Activated T-cell treated with anti-CD3 and anti-CD28 coated beads, Interleukin-2, amount 50 U/mL, for 4 hours (primary cell): ENCODE data around the gene ADAM11. TPM values are rescaled to one million over a fixed set of nuclear protein-coding genes. Genes with fewer than 3 reads are reported as not detected.

Source experiments
- ATAC-seq, 2 donors: fragments of 200-7000 bp; cut with Tn5 transposase; one replicate each; pipeline ENCODE4 v1.10.0; 2021
- DNase-seq: peaks from one replicate; pipeline ENCODE4 v3.0.0-alpha.2; 2020
- H3K27me3 Mint-ChIP-seq: one replicate; pipeline ENCODE4 v1.8.0; 2021; ENCODE audit warnings: low read depth, mixed read lengths
- H3K36me3 Mint-ChIP-seq: one replicate; pipeline ENCODE4 v1.8.0; 2022; ENCODE audit warnings: mixed read lengths; ENCODE audit not compliant: insufficient read depth
- H3K4me1 Mint-ChIP-seq: one replicate; pipeline ENCODE4 v1.8.0; 2021; ENCODE audit warnings: low read depth, mixed read lengths
- H3K4me3 Mint-ChIP-seq: one replicate; pipeline ENCODE4 v1.8.0; 2021; ENCODE audit warnings: mild to moderate bottlenecking, moderate library complexity, mixed read lengths
- H3K9me3 Mint-ChIP-seq: one replicate; pipeline ENCODE4 v1.8.0; 2021; ENCODE audit warnings: mixed read lengths
- total RNA-seq, 3 donors: library from RNA; stranded (reverse); gene quantifications; one replicate each; pipeline ENCODE4 v1.2.1, GENCODE V29; 2021

ADAM11 gene
- total RNA-seq, 3 donors from 2014 or later: 0.38 to 0.50 (median 0.41) TPM

- Mint-ChIP-seq H3K4me3 (peak overlapping the region; percentile 86), H3K27me3 (peaks cover 10% of the 10 kb centered on the region), H3K36me3 (no peaks in the 10 kb centered on the region)
These were observed 18.0 kb downstream of the ADAM11 start for GRCh38 chr17:44776628-44777393.

GRCh38 chr17:44777394-44778348 lies 18.9 kb downstream of the ADAM11 start:
- peaks cover 10% of the 10 kb centered on the region for H3K4me1 Mint-ChIP-seq
- H3K27me3 Mint-ChIP-seq: peaks cover 10% of the 10 kb centered on the region
- ATAC-seq (no peak), DNase-seq (no peak)
- H3K4me3 Mint-ChIP-seq: no peak overlapping the region
- no peaks in the 10 kb centered on the region for H3K36me3 Mint-ChIP-seq
- no peaks in the 10 kb centered on the region for H3K9me3 Mint-ChIP-seq

More at GRCh38 chr17:44776628-44777393, 18.0 kb downstream of the ADAM11 start:
- Mint-ChIP-seq H3K9me3 (no peaks in the 10 kb centered on the region), H3K4me1 (peaks cover 10% of the 10 kb centered on the region)
- DNase-seq (no peak), ATAC-seq (no peak)

GRCh38 chr17:44778656-44779210 lies 19.9 kb downstream of the ADAM11 start:
- H3K27me3 Mint-ChIP-seq: peaks cover 10% of the 10 kb centered on the region
- no peaks in the 10 kb centered on the region for H3K36me3 Mint-ChIP-seq
- H3K4me1 Mint-ChIP-seq: peaks cover 10% of the 10 kb centered on the region
- H3K4me3 Mint-ChIP-seq: peak overlapping the region; percentile 56
- H3K9me3 Mint-ChIP-seq: no peaks in the 10 kb centered on the region
- no peak for ATAC-seq
- no peak for DNase-seq

GRCh38 chr17:44779211-44780025 lies 20.6 kb downstream of the ADAM11 start:
- peak; percentile 82 for DNase-seq
- Mint-ChIP-seq H3K4me1 (peaks cover 10% of the 10 kb centered on the region), H3K4me3 (peak overlapping the region; percentile 56), H3K9me3 (no peaks in the 10 kb centered on the region), H3K27me3 (peaks cover 10% of the 10 kb centered on the region), H3K36me3 (no peaks in the 10 kb centered on the region)
- peak; percentile 24 to 35 for ATAC-seq

- no peaks in the 10 kb centered on the region for H3K36me3 Mint-ChIP-seq
- H3K9me3 Mint-ChIP-seq: no peaks in the 10 kb centered on the region
- peaks cover 10% of the 10 kb centered on the region for H3K27me3 Mint-ChIP-seq
- no peak overlapping the region for H3K4me3 Mint-ChIP-seq
- peaks cover 7% of the 10 kb centered on the region for H3K4me1 Mint-ChIP-seq
- DNase-seq (no peak), ATAC-seq (no peak)
These were observed 21.4 kb downstream of the ADAM11 start for GRCh38 chr17:44780161-44780560.

- Mint-ChIP-seq H3K27me3 (peaks cover 10% of the 10 kb centered on the region), H3K4me1 (peaks cover 5% of the 10 kb centered on the region), H3K4me3 (no peak overlapping the region), H3K9me3 (no peaks in the 10 kb centered on the region), H3K36me3 (no peaks in the 10 kb centered on the region)
- ATAC-seq (no peak), DNase-seq (no peak)
These were observed 22.2 kb downstream of the ADAM11 start for GRCh38 chr17:44780845-44781480.

GRCh38 chr17:44781551-44782325 lies 22.9 kb downstream of the ADAM11 start:
- Mint-ChIP-seq H3K4me1 (peaks cover 2% of the 10 kb centered on the region), H3K9me3 (no peaks in the 10 kb centered on the region), H3K27me3 (peaks cover 10% of the 10 kb centered on the region), H3K36me3 (no peaks in the 10 kb centered on the region), H3K4me3 (no peak overlapping the region)
- DNase-seq (no peak), ATAC-seq (no peak)

- peaks cover 8% of the 10 kb centered on the region for H3K27me3 Mint-ChIP-seq
- DNase-seq: no peak
- no peak overlapping the region for H3K4me3 Mint-ChIP-seq
- H3K4me1 Mint-ChIP-seq: no peaks in the 10 kb centered on the region
- ATAC-seq: no peak
- H3K9me3 Mint-ChIP-seq: no peaks in the 10 kb centered on the region
- no peaks in the 10 kb centered on the region for H3K36me3 Mint-ChIP-seq
These were observed 23.6 kb downstream of the ADAM11 start for GRCh38 chr17:44782326-44782850.

- no peaks in the 10 kb centered on the region for H3K36me3 Mint-ChIP-seq
These were observed 27.1 kb downstream of the ADAM11 start for GRCh38 chr17:44785921-44786320.

GRCh38 chr17:44786551-44787081 lies 27.8 kb downstream of the ADAM11 start:
- Mint-ChIP-seq H3K27me3 (no peaks in the 10 kb centered on the region), H3K9me3 (no peaks in the 10 kb centered on the region), H3K4me1 (no peaks in the 10 kb centered on the region), H3K4me3 (no peak overlapping the region), H3K36me3 (no peaks in the 10 kb centered on the region)
- DNase-seq: no peak
- ATAC-seq: no peak

More at GRCh38 chr17:44785921-44786320, 27.1 kb downstream of the ADAM11 start:
- Mint-ChIP-seq H3K9me3 (no peaks in the 10 kb centered on the region), H3K4me1 (no peaks in the 10 kb centered on the region), H3K27me3 (no peaks in the 10 kb centered on the region), H3K4me3 (no peak overlapping the region)
- DNase-seq: no peak
- no peak for ATAC-seq

- H3K27me3 Mint-ChIP-seq: no peaks in the 10 kb centered on the region
- no peaks in the 10 kb centered on the region for H3K9me3 Mint-ChIP-seq
- no peak overlapping the region for H3K4me3 Mint-ChIP-seq
- no peak for ATAC-seq
- no peaks in the 10 kb centered on the region for H3K36me3 Mint-ChIP-seq
- H3K4me1 Mint-ChIP-seq: no peaks in the 10 kb centered on the region
- DNase-seq: no peak
These were observed 28.6 kb downstream of the ADAM11 start for GRCh38 chr17:44787271-44787940.

GRCh38 chr17:44788139-44788538 lies 29.4 kb downstream of the ADAM11 start:
- H3K4me3 Mint-ChIP-seq: no peak overlapping the region
- H3K27me3 Mint-ChIP-seq: no peaks in the 10 kb centered on the region
- DNase-seq (no peak), ATAC-seq (no peak)
- H3K36me3 Mint-ChIP-seq: no peaks in the 10 kb centered on the region
- no peaks in the 10 kb centered on the region for H3K9me3 Mint-ChIP-seq
- H3K4me1 Mint-ChIP-seq: no peaks in the 10 kb centered on the region
